Measurements from ENCODE around the gene MAP3K2. TPM values are rescaled to one million over a fixed set of nuclear protein-coding genes. Genes with fewer than 3 reads are reported as not detected.

Gene MAP3K2
- polyA plus RNA-seq, 1 experiment, result 10.9 TPM

- peaks cover 9% of the 10 kb centered on the region for H3K27me3 ChIP-seq (ENCODE audit: control insufficient read depth, insufficient read depth, low read length)
- DNase-seq (ENCODE audit: low read depth), result no peak
- H3K36me3 ChIP-seq (ENCODE audit: control insufficient read depth, insufficient read depth, low read length), result no peaks in the 10 kb centered on the region
- CTCF ChIA-PET, result interaction anchor here (1.3 kb wide), 2 partner anchors 11 to 98 kb away, joined by 3 to 8 read pairs; no protein-coding TSS in a partner anchor
- POLR2A ChIA-PET, result no interaction called here
- peak overlapping the region; percentile 27 for H3K4me3 ChIP-seq (ENCODE audit: low read depth, low read length)
- TF ChIP-seq CTCF (IDR thresholded peaks at IDR 0.05; ENCODE audit: insufficient read depth, low read depth, low read length), result no peak
These were observed 35.0 kb upstream of the MAP3K2 start for GRCh38 chr2:127422559-127423477.

GRCh38 chr2:127421871-127422558 lies 34.2 kb upstream of the MAP3K2 start:
- no peak overlapping the region for H3K4me3 ChIP-seq (ENCODE audit: low read depth, low read length)
- no peak for TF ChIP-seq CTCF (IDR thresholded peaks at IDR 0.05; ENCODE audit: insufficient read depth, low read depth, low read length)
- ChIA-PET POLR2A (no interaction called here), CTCF (interaction anchor here (1.3 kb wide), 1 partner anchor 11 kb away, joined by 8 read pairs; no protein-coding TSS in a partner anchor)
- no peaks in the 10 kb centered on the region for H3K36me3 ChIP-seq (ENCODE audit: control insufficient read depth, insufficient read depth, low read length)
- H3K27me3 ChIP-seq (ENCODE audit: control insufficient read depth, insufficient read depth, low read length), result peaks cover 9% of the 10 kb centered on the region
- no peak for DNase-seq (ENCODE audit: low read depth)

GRCh38 chr2:127421116-127421800 lies 33.5 kb upstream of the MAP3K2 start:
- CTCF ChIA-PET, result no interaction called here
- POLR2A ChIA-PET, result no interaction called here

GRCh38 chr2:127420039-127420864 lies 32.5 kb upstream of the MAP3K2 start:
- no peak for TF ChIP-seq CTCF (IDR thresholded peaks at IDR 0.05; ENCODE audit: insufficient read depth, low read depth, low read length)
- ChIA-PET CTCF (interaction anchor here (0.6 kb wide), 1 partner anchor 10 kb away, joined by 3 read pairs; no protein-coding TSS in a partner anchor), POLR2A (no interaction called here)
- DNase-seq (ENCODE audit: low read depth), result no peak
- Histone ChIP-seq H3K4me3 (ENCODE audit: low read depth, low read length) (no peak overlapping the region), H3K36me3 (ENCODE audit: control insufficient read depth, insufficient read depth, low read length) (no peaks in the 10 kb centered on the region), H3K27me3 (ENCODE audit: control insufficient read depth, insufficient read depth, low read length) (peaks cover 9% of the 10 kb centered on the region)

More at GRCh38 chr2:127421116-127421800, 33.5 kb upstream of the MAP3K2 start:
- H3K36me3 ChIP-seq (ENCODE audit: control insufficient read depth, insufficient read depth, low read length), result no peaks in the 10 kb centered on the region
- H3K4me3 ChIP-seq (ENCODE audit: low read depth, low read length), result no peak overlapping the region
- peaks cover 9% of the 10 kb centered on the region for H3K27me3 ChIP-seq (ENCODE audit: control insufficient read depth, insufficient read depth, low read length)
- no peak for TF ChIP-seq CTCF (IDR thresholded peaks at IDR 0.05; ENCODE audit: insufficient read depth, low read depth, low read length)
- DNase-seq (ENCODE audit: low read depth), result no peak

Measured in BJ (cell line).